Measurements from ENCODE around the gene CCDC127.

CCDC127 gene

DNA sequence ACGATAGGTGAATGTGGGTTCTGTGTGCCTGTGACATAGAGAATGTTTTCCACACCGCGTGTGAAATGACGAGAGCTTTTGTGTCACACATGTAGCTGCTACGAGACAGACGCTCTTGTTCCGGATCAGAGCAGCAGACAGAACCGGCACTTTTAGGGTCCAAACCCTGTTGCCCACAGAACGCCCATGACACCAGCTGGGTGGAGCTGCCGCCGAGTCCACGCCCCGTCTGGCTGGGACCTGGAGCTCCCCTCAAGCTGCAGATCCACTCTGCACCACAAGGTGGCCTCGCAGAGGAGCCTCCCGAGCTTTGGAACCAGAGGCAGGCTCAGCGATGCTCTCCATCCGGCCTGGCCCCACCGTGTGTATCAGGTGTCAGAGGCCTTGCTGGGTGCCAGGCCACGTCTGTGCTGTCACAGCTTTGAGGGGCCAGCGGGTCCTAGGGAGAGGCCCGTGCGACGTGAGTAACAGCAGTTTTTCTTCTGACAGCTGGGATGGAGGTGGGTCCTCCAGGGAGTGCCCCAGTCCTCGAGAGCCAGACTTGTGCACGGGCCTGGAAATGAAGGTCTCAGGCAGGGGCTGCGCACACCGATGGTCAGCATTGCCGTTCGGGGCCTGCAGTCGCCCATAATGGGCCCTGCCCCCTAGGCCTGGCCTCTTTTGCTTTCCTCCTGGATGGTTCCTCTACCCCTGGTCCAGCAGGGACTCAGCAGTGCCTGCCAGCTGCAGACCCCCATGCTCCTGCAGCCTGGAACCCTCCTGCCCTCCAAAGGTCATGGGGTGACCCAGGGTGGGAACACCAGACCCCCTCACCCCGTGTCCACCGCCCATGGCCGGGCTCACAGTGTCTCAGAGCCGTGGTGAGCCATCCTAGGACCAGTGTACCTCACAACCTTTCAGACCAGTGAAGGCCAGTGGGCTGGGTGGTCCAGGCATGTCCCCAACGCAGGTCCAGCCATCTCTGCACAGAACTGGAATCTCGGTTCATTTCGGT is 29.2 kb downstream of the CCDC127 start:
- peak; percentile 97 for DNase-seq

DNA sequence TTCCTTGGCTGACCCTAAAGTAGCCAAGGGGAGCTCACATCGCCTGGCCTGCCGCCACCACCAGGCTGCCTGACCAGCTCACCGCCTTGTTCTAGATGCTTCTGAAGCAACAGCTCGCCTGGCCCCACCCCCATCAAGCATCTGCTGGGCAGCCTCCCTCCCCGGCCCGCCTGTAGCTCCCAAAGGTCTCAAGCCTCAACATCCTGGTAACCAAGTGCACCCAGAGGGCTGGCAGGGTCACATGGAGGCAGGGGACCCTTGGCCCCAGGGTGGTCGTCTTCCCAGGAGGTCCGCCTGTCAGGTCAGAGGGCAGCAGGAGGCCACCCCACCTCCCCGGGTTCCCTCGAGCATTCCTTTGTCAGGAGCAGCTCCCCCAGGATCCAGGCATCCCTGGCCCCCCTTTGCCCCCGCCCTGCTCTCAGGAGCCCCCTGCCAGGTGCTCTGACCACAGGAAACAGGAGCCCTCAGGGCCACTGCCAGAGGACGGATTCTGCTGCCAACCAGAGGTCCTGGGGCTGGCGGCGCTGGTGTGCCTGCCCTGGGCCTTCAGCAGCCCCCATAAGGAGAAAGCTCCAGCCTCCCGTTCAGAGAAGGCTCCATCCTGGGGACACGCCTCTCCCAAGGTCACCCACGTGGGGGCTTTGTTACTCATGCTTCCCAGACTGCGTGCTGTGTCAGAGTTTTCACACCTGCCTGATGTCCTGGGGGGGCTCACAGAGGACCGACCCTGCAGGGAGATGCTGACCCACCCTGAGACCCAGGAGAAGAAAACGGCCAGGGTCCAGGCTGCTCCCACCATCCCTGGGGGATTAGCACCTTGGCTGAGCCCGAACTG is 30.1 kb downstream of the CCDC127 start:
- DNase-seq, result no peak

DNA sequence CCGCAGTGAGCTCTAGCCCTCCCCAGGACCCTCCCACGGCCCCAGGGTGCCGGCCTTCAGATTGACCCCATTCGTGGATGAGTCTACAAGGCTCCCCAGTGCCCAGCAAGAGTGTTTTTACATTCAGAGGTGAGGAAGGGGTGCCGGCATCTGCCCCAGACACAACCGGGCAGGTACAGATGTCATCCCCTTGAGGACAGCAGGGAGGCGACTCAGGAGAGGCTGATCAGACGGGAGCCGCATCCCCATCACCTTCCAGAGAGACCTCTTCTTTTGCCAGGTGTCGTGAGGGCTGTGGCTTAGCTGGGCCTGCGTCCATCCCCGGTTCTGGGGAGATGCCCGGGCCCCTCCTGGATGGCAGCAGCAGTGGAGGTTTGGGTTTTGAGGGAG is 30.9 kb downstream of the CCDC127 start:
- no peak for DNase-seq

DNA sequence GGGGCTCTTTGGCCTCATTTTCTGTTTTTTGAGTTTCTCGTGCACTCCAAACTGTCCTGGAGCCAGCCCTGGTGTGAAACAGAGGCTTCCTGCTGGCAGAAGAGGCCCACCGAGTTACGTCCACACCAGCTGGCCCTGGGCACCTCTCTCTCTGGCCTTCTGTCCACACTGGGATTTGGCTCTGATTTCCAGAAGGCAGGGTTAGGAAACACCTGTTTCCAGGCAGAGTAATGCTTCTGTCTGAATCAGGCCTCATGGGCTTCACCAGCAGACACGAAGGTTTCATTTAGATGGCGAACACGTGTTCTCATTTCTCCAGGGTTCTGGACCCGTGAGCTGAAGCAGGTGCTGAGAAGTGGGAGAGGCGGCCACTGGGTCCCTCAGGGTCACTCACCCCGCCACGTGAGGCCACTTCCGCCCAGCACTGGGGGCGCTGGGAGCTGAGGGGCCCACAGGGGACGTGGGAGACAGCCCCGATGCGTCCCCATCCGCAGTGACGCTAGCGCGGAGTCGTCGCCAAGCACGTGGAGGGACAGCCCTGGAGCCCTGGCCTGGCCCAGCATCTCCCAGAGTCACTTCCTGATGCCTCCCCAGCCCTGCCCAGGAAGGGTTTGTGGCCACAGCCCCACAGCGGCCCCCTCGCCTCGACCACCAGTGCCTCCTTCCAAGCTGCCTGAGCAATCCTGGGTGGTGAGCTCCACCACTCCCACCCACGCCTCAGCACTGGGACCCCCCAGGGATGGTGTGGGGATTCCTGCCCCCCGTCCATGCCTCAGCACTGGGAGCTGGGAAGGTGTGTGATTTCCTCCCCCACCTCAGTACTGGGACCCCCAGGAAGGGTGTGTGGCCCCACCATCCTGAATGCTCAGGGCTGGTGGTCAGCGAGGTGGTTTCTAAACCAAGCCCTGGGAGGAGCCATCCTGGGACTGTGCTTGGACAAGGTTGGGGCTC is 31.6 kb downstream of the CCDC127 start:
- no peak for DNase-seq

DNA sequence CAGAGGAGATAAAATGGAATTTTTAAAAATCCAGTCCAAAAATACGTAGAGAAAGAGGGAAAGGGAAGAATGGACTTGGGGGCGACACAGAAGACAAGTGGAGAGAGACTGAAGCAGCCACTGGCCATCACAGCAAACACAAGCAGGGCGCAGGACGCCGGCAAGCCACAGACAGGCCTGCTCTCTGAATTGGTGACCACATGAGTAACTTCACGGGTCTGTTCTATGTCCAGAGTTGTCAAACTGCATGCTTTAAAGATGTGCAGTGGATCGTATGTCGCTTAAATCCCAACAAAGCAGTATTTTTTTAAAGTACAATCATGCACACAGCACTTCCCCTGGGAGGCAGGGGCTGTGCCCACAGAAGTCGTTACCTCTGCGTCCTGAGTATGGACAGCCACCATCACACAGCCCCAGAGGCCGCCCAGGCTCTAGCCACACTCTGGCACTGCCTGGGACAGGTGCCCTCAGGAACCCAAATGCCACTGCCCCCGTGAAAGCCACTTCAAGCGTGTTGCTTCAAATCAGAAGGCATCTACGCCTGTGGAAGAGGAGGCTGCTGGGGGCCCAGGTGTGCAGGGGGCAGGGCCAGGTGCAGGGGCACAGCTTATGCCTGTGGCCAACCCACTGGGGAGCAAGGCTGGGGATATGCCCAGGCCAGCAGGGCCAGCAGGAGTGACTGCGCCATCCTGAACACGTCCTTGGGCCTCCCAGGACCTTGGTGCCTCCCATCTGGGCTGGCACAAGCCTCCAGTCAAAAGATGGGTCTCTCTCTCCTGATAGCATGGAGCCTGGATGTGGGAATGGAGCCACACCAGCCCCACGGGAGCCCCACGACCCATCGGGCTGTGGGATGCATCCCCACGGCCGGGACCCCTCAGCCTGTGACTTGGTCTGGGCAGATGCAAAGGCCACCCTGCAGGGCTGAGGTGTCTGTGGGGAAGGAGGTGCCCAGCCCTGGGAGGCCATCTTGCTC is 32.6 kb downstream of the CCDC127 start:
- DNase-seq, result no peak

DNA sequence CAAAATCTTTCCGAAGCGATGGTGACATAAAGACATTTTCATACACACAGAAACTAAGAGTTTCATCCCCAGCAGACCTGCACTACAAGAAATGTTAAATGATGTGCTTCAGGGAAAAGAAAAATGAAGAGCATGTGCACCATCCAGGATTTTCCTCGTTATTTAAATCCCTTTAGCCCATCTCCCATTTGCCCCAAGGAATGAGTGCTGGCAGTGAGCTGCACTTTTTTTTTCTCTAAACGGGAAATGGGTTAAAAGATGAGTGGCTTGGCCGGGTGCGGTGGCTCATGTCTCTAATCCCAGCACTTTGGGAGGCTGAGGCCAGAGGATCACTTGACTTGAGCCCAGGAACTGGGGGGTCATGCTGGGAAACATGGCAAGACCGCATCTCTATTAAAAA is 33.5 kb downstream of the CCDC127 start:
- no peak for DNase-seq

DNA sequence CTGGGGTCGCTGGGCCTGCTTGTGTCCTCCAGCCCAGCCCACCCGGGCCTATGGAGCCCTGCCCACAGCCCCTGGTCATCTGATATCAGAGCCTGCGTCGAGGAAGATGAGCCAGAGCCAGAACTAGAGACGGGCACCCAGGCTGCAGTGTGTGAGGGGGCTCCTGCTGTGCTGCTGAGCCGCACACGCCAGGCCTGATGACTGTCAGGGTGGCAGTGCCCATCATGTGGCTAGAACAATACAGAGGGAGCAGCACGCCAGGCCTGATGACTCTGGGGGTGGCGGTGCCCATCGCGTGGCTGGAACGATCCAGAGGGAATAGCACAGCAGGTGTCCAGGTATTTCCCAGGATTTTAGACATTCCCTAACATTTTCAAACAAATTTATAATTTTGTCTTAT is 35.8 kb downstream of the CCDC127 start:
- DNase-seq, result no peak

DNA sequence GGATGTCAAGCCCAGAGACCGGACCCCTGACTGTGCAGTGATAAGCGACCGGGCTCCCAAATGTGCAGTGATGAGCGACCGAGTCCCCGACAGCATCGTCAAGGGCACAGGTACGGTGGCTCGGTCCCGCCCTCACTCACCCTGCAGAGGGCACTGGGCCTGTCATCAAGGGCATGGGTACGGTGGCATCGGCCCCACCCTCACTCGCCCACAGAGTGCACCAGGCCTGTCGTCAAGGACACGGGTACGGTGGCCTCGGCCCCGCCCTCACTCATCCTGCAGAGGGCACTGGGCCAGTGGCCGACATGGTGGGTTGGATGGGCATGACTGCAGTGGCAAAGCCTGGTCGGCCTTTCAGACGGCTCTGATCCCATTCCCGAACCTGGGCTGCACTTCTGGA is 36.4 kb downstream of the CCDC127 start:
- no peak for DNase-seq

DNA sequence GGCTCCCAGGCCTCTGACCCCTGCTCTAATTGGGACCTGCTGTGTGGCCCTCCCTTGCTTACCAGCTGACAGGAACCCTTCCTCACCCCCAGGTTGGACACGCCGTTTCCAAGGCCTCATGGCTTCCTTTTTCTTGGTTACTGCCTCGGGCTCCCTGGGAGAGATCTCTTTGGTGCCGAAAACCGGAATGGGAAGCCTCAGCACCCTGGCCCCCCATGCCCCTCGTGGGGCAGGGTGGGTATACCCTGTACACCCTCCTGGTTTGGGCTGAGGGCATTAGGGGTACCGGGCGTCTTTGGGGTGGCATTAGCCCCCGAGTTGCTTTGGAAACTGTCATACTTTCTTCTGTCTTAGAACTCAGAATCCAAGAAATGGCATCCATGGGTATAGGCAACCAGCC is 36.8 kb downstream of the CCDC127 start:
- no peak for DNase-seq

DNA sequence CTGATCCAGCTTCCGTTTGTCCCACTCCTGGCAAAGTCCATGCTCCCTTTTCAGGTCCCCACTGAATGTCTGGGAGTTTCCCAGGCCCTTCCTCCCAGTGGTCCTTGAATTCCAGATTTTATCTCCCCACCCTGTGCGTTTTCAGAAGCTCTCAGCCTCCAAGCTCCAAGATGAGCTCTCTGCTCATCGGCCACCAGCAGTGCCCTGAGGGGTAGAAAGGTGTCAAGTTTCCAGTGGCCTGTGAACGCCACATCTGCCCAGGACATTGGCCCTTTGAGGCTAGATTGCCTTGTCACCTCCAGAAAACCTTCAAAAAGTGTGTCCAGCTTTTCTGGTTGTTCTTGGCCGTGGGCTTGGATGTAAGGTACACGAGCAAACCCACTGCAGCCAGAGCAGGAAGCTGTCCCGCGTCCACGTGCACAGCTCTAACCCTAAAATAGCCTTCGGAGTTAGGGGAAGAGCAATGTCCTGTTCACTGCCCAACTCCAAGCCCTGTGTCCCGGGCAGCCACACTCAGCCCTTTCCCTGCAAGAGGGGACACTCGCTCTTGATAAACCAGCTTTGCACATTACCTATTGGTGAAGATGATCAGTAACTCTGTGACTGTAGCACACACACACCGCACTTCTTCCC is 37.6 kb downstream of the CCDC127 start:
- DNase-seq, result no peak

DNA sequence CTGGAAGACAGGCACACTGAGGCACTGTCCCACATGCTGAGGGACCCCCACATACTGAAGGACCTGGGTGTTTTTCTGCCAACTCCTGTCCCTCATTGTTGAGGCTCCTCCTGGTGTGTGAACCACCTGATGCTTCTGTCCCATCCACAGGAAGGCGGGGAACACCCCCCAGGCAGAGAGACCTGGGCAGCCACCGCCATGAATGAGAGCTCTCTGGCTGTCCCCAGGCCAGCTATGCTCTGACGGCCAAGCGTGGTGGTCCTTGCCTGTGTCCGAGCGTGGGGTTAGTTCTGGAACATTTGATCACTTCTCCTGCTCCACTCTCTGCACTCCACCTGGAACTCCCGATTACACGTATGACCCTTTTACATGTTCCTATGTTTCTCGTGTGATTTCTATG is 38.6 kb downstream of the CCDC127 start:
- DNase-seq, result no peak

DNA sequence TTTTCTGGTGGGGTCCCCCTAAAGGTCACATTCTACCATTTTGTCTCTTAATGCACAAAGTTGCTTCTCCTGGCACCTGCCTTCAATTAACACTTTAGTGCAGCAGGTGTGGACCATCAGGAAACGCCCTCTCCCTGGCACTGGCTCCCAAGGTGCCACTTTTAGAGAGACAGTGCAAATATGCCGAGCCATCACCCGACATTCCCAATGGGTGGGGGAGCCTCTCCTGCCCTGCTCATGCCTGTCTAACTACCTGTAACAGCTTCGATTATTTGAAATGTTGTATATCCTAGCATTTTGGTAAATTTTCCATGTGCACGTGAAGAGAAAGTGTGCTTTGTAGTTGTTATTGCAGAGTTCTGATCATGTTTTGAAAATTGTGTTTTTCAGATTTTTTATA is 39.8 kb downstream of the CCDC127 start:
- DNase-seq, result no peak

DNA sequence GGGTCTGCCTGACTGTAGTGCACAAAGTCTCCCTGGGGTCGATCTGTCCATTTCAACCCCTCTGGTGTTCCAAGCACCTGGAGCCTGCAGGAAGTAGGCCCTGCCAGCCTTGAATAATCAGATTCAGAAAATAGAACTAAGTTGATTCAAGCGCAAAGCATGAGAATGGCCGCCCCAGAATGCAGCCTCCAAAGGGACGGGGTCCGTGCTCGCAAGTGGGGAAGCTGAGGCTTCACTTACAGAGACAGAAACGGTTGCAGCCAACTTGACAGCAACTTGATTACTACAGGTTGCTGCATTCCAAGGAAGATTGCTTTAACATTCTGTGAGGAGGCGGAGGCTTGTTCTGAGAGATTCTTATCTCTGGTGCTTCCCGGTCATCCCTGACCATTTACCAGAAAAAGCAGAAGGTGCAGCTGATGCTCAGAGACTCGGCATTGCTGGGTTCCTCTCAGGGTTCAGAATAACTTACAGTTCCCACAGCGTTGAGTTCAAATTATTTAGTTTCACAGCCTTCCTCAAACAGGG is 41.6 kb downstream of the CCDC127 start:
- no peak for DNase-seq

DNA sequence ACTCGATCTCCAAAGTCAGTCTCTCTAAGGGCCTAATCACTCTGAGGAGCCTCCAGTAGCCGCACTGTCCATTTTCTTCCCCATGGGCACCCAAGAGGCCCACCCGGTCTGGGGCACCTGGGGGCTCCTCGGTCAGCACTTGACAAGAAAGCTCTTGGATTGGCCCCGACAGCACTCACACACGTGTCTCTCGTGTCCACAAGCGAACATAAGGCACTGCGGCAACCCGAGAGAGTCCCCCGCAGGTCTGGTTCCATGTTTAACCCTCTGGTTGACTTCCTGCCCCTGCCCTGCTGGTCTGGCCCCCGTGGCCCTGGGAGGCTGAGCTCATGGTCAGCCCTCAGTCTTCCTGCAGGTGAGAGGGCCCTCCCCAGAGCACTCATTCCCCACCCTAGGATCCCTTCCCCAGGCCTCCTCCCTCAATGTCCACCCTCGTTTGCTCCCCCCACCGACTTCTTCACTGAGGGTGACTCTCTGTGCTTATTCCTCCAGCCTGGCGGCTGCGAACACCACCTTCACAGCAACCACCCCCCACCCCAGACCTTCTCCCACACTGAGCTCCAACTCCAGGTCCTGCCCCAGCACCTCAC is 43.0 kb downstream of the CCDC127 start:
- DNase-seq, result no peak

DNA sequence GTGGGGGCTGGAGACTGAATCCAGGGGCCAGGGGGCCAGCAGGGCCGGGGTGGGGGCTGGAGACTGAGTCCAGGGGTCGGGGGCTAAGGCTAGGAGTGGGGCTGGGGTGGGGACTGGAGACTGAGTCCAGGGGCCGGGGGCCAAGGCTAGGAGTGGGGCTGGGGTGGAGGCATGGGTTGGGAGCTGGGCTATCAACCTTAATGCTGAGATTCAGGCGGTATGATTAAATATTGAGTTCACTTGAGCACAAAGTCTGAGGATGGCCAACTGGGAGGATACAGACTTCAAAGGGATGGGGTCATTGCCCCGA is 43.7 kb downstream of the CCDC127 start:
- no peak for DNase-seq

DNA sequence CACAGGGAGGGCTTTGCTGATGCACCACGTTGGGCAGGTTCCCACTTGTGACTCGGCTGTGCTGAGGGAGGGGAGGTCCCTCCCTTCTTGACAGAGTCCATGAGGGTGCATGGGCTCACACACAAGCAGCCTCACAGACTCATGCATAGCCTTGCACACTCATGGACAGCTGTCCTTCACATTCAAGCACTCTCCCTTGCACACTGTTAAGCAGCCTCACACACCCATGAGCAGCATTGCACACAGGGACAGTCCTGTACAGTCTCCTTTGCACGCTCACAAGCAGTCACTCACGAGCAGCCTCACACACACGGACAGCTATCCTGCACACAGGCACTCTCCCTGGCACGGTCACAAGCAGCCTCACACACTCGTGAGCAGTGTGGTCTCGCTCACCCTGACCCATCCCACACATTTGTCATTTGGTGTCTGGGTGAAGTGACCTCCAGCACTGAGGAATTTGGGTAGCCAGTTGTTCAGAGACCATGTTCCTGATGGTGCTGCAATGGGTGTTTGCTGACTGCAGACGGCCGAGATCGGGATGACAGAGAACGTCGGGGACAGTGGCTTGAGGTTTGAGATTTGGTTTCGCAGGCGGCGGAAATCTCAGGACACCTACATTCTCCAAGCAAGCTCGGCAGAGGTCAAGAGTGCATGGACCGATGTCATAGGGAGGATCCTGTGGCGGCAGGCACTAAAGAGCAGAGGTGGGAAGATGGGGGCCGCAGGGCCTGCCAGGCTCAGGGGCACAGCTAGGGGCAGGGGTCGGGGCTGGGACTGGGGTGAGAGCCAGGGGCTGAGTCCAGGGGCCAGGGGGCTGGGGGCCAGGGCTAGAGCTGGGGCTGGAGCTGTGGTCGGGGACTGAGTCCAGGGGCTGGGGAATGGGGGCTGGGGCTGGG is 44.3 kb downstream of the CCDC127 start:
- peak; percentile 19 for DNase-seq

DNA sequence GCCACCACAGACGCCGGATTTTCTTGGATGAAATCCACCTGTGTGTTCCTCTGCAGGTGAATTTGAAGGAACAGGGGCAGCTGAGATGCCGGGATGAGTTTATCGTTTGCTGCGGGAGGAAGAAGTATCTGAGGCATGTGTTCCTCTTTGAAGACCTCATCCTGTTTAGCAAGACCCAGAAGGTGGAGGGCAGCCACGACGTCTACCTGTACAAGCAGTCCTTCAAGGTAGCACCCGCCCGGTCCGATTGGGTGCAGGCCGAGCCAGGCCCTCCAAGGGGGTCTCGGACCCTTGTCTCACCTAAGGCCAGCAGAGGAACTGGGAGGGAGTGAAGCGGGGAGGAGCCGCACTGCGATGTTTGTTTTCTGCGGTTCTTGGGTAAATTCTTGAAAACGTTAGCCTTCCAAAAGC is 45.1 kb downstream of the CCDC127 start:
- DNase-seq, result no peak

DNA sequence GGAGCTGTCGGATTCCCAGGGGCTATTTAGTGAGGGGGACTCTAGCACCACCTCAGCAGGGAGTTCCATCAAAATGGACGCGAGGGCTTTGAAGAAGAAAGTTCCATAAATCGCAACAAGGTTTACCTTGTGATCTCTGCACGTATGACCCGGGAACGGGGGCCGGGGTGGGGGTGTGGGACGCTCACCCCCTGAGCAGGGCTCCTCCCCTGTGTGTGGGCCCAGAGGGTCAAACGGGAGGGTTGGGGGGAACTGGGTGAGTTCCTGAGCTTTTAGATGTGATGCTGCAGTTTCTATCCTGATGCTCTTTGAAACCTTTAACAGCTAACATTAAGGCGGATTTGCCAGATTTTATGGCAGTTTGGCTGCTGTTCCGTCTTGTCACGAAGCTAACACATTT is 45.5 kb downstream of the CCDC127 start:
- no peak for DNase-seq

DNA sequence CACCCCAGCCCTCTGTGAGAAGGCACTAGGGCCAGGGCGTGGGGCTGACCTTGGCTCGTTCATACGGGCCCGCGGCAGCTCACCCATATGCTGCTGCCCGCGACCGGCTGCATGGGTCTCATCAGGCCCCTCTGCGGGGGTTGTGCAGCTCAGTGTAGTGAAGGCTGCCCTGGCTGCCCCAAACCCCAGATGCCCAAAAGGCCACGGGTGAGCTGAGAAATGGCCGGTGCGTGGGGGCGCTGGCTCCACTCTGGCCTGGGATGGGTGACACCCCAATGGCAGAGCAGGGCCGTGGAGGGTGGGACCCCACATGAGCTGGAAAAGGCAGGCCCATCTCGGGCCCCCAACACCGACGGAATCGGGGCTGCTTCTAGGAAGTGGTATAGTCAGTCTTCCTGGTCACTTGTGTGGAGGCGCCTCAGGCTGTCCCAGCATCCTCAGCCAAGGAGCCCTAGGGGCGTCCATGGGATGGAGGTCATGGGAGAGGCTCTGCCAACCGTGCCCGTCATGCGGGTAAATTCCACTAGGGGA is 46.1 kb downstream of the CCDC127 start:
- no peak for DNase-seq
